Ureter (tissue), 1 donor: ENCODE results near the gene SLU7. TPM values are rescaled to one million over a fixed set of nuclear protein-coding genes. Genes with fewer than 3 reads are reported as not detected.

Source experiments
- DNase-seq: peaks from one replicate; pipeline ENCODE4 v3.0.0-alpha.2; 2020; ENCODE audit warnings: low spot score
- total RNA-seq: library from RNA; stranded (reverse); gene quantifications from one replicate; pipeline ENCODE4 v1.2.4, GENCODE V29; 2023
- donor health status: DM: yes; HTN: yes; CAD: no.

The SLU7 gene
- total RNA-seq, 1 donor from 2014 or later: 34.2 TPM

GRCh38 chr5:160367261-160367660, 51.6 kb downstream of the SLU7 start:
- no peak for DNase-seq

DNA sequence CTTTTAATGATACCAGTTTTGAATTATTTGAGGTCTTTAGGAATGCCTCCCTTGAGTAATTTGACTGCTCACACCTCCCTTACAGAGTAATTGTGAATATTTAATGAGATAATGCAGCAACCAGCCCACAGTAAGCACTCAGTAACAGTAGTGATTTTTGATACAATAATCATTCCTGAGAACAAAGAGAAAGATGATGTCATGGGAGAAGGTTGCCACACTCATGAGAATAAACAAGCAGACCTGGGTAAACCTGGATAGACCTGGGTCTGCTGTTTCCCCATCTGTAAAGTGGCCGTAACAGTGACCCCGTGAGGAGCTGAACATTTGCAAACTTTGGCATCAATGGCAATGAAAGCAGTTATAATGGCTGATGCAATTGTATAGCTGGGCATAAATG, 52.7 kb downstream of the SLU7 start:
- DNase-seq: no peak

DNA sequence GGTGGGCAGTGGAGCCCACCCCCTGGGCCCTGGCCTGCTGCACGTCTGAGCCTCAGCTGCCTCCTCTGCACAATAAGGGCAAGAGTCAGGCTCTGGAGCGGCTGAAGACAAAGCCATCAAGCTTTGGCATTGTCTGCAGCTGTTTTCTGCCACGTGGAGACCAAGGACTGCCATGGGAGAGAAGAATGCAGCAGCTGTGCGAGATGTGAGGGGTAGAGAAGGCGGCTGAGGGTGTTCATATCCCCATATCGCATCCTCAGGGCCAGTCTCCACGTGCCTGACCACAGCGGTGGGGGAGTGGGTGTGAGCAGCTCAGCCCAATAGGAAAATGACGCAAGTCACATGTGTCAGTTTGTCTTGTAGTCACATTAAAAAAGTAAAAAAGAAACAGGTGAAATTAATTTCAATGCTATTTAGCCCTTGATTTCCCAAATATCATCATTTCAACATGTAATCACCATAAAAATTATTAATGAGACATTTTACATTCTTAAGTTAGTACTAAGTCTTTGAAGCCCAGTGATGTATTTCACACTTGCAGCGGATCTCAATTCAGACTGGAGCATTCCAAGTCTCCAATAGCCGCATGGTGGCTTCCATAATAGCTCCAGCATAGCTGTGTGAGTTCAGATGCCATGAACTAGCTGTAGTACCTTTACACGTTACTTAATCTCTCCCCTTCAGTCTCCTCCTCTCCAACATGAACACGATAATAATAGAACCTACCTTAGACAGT, 55.1 kb downstream of the SLU7 start:
- no peak for DNase-seq

DNA sequence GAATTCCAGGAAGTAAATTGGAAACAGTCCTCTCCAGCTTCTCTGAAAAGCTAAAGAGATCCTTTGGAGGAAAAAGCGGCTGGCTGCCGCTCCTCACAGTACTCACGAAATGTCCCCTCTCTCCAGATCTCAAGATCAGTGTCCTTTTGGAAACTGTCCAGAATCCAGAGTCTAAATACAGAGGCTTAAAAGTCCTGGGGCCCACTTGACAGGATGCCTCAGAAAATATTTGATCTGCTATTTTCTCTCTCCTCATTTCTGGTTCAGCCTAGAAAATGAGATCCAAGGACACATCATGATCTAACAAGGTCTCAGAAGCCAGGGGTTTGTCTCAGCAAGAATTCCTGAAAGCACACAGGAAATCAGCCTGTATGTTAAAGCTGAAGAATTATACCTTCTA, 55.7 kb downstream of the SLU7 start:
- no peak for DNase-seq

- DNase-seq: no peak
Measured at GRCh38 chr5:160361624-160362228, 57.2 kb downstream of the SLU7 start.

DNA sequence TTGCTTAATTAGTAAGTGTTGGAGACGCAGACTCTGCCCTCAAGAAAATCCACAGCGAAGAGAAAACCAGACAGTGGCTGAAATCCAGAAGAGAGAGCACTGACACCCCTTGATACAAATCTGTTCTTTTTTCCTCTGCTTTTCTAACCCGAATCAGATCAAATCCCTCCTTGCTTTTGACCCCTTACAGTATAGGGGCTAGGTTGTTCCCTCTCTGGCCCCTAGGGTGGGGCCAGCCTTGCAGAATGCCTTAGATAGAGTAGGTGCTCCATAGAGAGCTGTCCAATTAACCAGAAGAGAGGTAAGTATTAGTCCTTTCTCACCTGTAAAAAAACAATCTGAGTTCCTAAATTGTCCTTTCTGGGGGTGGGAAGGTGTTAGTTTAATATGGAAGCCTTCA, 58.6 kb downstream of the SLU7 start:
- no peak for DNase-seq

GRCh38 chr5:160359816-160360215, 59.1 kb downstream of the SLU7 start:
- no peak for DNase-seq

DNA sequence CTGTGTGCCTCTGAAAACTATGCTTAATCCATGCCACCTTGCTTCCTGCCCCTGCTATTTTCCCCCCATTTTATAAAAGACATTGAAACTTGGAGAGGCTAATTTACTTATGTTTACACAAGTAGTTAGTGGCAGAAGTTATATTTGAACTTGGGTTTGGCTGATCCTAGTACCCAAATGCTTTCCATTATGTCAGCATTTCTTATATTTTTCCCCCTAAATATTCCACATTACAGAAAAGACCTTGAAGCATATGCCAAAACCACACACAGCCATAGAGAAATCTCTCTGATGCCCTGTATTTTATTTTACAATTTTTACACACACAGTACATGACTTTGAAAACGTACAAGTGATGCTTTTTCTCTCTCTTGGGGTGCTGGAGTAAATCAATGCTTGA, 59.6 kb downstream of the SLU7 start:
- no peak for DNase-seq

- no peak for DNase-seq
Measured at GRCh38 chr5:160357861-160358411, 60.9 kb downstream of the SLU7 start.

GRCh38 chr5:160357394-160357793, 61.5 kb downstream of the SLU7 start:
- no peak for DNase-seq

DNA sequence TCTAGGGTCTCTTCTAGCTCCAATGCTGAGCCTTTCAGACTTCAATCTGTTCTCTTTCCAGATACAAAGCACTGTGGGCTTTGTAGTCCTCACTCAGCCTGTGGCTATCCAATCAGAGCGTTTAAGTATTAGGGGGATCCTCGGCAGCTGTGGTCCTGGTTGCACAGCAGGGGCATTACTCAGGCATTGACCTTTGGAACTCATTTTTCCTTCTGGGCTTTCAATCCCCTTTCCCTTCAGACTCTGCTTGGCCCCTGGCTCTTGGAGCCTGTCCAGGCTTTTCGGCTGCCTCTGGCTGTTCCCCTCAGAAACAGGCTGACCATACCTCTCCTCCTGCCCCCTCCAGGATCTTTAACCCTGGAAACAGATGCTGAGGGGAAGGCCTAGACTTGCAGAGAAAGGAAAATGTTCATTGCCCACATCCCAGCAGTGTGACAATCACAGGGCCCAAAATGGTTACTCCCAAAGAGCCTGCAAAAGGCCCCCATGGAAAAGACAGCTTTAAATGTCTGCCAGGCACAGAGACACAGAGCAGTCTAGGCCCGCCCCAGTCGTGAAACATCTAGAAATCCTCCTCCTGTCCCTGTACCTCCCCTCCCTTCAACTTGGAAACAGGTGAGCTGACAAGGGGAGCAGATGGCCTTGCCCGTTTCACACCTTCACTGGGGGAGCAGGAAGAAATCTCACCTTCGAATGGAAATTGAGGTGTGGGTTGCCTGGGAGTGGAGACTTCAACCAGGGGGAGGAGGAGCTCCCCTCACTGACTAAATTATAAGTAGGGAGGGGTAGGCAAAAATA, 62.1 kb downstream of the SLU7 start:
- no peak for DNase-seq

GRCh38 chr5:160354666-160355065, 64.2 kb downstream of the SLU7 start:
- no peak for DNase-seq

DNA sequence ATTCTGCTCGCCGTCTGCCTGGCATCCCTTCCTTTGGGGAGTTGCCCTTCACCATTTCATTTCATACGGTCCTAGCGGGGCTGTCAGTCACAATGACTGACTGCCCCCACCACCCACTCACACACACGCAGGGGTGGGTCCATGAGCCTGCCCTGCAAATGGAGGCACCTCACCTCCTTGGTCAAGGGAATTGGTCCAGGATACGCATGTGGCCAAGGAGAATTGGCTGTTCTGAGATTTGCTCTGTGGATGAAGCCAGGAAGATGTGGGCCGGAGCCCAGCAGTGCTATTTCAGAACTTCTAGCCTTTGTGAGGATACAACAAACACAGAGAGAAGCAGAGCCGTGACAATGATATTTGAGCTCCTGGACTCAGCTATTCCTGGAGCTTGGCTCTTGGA, 65.5 kb downstream of the SLU7 start:
- DNase-seq: peak; percentile 50

DNA sequence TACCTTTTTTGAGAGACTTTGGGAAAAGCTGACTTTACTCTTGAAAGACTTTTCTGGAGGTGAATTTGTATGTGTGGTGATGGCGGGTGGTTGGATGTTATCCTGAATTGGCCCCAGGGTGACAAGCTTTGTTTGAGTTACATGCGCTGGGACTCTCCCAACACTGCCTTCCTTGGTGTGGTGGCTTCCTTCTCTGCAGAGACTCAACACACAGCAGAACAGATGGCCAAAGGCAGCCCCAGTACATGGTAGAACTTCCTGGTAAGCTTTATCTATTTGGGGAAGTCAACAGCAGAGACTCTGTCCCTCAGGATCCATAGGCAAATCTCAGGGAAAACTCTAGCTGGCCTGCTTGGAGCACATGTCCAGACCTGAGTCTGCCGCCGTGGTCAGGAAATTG, 66.6 kb downstream of the SLU7 start:
- no peak for DNase-seq

Other genes starting within 250 kb of the SLU7 start
- gene FABP6, start 189.6 kb downstream of the SLU7 start, total RNA-seq: 6.2 TPM
- 12.4 TPM for gene CCNJL, start 106.5 kb downstream of the SLU7 start, total RNA-seq
- gene C1QTNF2, start 48.5 kb downstream of the SLU7 start, total RNA-seq: 3.8 TPM
- 5.3 TPM for gene FAM200C, start 19.0 kb downstream of the SLU7 start, total RNA-seq
- gene PTTG1, start 2.8 kb upstream of the SLU7 start, total RNA-seq: 2.6 TPM